ENCODE results near the gene IL6ST. TPM values are rescaled to one million over a fixed set of nuclear protein-coding genes. Genes with fewer than 3 reads are reported as not detected.
"Not testable (repeated sequence)": the region's sequence is repeated elsewhere in the genome, so short reads cannot be mapped to it uniquely, and the experiment has no call there.

IL6ST gene
- total RNA-seq, 2 donors from 2014 or later: 52.7 to 55.4 TPM

DNA sequence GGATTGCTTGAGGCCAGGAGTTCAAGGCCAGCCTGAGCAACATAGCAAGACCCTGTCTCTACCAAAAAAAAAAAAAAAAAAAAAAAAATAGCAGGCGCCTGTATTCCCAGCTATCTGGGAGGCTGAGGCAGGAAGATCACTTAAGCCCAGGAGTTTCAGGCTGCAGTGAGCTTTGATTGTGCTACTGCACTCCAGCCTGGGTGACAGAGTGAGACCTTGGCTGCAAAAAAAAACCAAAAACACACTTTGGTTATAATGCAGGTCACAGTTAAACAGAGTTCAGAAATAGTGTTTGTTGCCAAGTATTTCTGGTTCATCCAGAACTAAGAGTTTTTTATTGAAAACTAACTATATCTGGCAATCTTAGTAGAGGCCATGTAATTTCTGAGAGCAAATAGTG is 24.1 kb upstream of the IL6ST start:
- DNase-seq (ENCODE audit: low spot score) (no peak), ATAC-seq (no peak)
- no peaks in the 10 kb centered on the region for H3K36me3 Mint-ChIP-seq
- H3K27ac Mint-ChIP-seq: no peak overlapping the region
- H3K4me3 Mint-ChIP-seq: no peak overlapping the region
- H3K4me1 Mint-ChIP-seq (ENCODE audit: low read depth in 2 of 2): peaks cover 0 to 6% of the 10 kb centered on the region in 2 donors
- H3K27me3 Mint-ChIP-seq: no peaks in the 10 kb centered on the region
- H3K9me3 Mint-ChIP-seq: peaks cover 4% of the 10 kb centered on the region

DNA sequence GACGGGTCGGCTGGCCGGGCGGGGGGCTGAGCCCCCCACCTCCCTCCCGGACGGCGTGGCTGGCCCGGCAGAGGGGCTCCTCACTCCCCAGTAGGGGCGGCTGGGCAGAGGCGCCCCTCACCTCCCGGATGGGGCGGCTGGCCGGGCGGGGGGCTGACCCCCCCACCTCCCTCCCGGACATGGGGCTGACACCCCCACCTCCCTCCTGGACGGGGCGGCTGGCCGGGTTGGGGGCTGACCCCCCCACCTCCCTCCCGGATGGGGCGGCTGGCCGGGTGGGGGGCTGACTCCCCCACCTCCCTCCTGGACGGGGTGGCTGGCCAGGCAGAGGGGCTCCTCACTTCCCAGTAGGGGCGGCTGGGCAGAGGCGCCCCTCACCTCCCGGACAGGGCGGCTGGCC is 19.9 kb upstream of the IL6ST start:
- not testable (repeated sequence) for H3K4me3 Mint-ChIP-seq; H3K36me3 Mint-ChIP-seq; DNase-seq (ENCODE audit: low spot score); H3K9me3 Mint-ChIP-seq; H3K27me3 Mint-ChIP-seq; ATAC-seq; H3K27ac Mint-ChIP-seq
- H3K4me1 Mint-ChIP-seq (ENCODE audit: low read depth in 2 of 2): peaks cover 13 to 21% of the 10 kb centered on the region in 2 donors

- peaks cover 13 to 15% of the 10 kb centered on the region in 2 donors for H3K4me1 Mint-ChIP-seq (ENCODE audit: low read depth in 2 of 2)
- H3K9me3 Mint-ChIP-seq, ATAC-seq: not testable (repeated sequence)
These were observed 19.2 kb upstream of the IL6ST start for GRCh38 chr5:56013939-56014338.

DNA sequence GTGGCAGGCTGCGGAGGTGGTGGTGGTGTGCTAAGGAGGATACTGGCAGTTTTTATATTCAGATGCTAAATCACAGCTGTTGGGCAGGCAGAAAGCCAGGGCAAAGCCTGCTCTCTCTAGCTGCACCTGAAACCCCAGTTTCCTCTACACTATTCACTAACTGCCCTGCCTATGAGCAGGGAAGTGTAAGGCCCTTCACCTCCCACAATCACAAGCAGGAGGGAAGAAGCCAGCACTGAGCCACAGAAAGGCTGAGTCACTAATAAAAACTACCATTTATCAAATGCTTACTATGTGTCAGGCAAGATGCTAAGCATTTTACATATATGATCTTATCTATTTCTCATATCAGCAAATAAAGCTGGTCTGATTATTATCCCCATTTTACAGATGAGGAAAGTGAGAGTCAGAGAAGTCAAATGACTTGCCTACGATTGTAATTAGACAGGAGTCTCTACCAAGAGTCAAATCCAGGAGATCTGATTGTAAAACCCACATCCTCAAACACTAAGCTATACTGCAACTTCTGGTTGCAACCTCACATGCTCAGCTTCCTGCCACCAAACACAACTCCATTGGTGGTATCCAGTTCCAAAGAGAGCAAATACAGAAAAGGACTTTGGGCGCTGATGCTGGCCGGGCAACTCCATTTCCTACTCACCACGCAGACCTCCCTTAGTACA is 17.7 kb upstream of the IL6ST start:
- Mint-ChIP-seq H3K27me3 (no peaks in the 10 kb centered on the region), H3K27ac (peak overlapping the region in 1 of 2 donors; percentile 32), H3K4me1 (ENCODE audit: low read depth in 2 of 2) (peaks cover 13 to 15% of the 10 kb centered on the region in 2 donors), H3K4me3 (peak overlapping the region; percentile 45), H3K9me3 (peaks cover 4% of the 10 kb centered on the region), H3K36me3 (no peaks in the 10 kb centered on the region)
- ATAC-seq (peak; percentile 61 to 87), DNase-seq (ENCODE audit: low spot score) (no peak)

More at GRCh38 chr5:56013939-56014338, 19.2 kb upstream of the IL6ST start:
- H3K36me3 Mint-ChIP-seq; H3K27me3 Mint-ChIP-seq; H3K27ac Mint-ChIP-seq; DNase-seq (ENCODE audit: low spot score); H3K4me3 Mint-ChIP-seq: not testable (repeated sequence)

DNA sequence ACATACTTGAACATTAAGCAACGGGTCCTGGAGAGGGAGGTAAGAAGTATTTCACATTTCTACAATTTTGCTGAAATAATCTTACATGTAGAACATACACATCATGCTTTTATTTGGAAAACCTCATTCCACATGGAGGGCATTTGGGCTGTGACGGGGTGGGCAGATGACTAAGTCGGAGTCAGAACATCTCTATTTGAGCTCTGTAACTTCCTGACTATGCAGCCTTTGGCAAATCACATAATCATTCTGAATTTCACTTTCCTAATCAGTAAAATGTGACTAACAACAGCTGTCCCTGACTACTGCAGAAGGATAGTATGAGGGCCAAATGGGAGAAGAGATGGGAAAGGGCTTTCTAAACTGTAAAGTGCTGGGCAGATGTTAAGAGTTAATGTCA is 17.1 kb upstream of the IL6ST start:
- Mint-ChIP-seq H3K4me3 (peak overlapping the region; percentile 45), H3K36me3 (no peaks in the 10 kb centered on the region)
- ATAC-seq: peak; percentile 63 to 69

DNA sequence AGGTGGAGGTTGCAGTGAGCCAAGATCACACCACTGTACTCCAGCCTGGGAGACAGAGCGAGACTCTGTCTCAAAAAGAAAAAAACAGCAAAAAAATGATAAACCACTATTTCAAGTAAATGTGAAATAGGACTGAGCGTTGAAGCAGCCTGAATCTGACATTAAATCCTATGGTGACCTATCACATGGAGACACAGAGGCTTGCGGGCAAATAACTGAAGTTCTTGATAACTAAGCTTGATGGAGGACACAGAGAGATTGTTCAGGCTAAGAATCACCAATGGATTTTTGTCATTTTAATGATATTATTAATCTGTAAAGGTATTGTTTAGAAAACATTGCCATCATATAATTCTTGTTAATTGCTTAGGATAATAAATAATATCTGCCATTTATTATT is 15.7 kb upstream of the IL6ST start:
- H3K9me3 Mint-ChIP-seq: no peaks in the 10 kb centered on the region
- H3K4me1 Mint-ChIP-seq (ENCODE audit: low read depth in 2 of 2): peaks cover 15 to 19% of the 10 kb centered on the region in 2 donors
- no peak overlapping the region for H3K27ac Mint-ChIP-seq
- no peaks in the 10 kb centered on the region for H3K36me3 Mint-ChIP-seq
- ATAC-seq (no peak), DNase-seq (ENCODE audit: low spot score) (no peak)
- no peak overlapping the region for H3K4me3 Mint-ChIP-seq
- peaks cover 0 to 7% of the 10 kb centered on the region in 2 donors for H3K27me3 Mint-ChIP-seq

More for the DNA sequence above, 17.1 kb upstream of the IL6ST start:
- Mint-ChIP-seq H3K9me3 (peaks cover 4% of the 10 kb centered on the region), H3K27ac (peak overlapping the region in 1 of 2 donors; percentile 32), H3K27me3 (no peaks in the 10 kb centered on the region), H3K4me1 (ENCODE audit: low read depth in 2 of 2) (peaks cover 13 to 15% of the 10 kb centered on the region in 2 donors)
- no peak for DNase-seq (ENCODE audit: low spot score)

DNA sequence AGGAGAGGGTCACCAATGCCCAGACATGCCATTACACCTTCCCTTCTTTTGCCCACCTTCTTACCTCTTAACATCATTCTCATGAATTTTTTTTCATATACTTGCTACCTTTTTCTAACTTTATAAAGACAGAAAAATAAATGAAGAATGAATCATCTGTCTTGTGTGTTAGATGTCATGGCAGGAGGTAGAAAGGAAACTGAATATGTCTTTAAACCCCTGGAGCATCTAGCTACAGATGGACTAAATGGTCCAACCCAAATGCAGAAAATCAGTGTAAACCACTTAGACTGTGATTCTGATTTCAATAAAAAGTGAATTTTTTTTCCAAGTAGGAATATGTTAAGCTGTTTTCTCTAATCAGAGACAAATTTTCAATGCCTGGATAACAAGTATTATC is 11.8 kb upstream of the IL6ST start:
- H3K4me3 Mint-ChIP-seq: no peak overlapping the region
- H3K9me3 Mint-ChIP-seq: no peaks in the 10 kb centered on the region
- peaks cover 1 to 7% of the 10 kb centered on the region in 2 donors for H3K4me1 Mint-ChIP-seq (ENCODE audit: low read depth in 2 of 2)

DNA sequence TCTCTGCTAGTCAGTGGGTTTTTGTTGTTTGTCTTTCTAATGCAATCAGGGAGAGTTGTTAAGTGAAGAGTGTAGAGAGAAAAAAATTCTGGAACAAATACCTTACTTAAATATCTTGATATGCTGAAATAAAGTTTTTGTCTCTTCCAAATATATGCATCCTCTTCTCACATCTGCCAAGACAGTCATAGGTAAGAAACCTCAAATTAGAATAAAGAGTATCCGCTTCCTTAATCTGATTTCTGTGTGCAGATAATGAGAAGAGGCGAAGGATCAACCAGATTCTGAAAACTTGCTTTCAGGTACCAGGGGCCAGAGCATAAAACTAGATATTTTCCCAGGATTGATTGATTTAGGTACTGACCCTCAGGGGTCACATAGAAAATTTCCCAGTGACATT is 11.3 kb upstream of the IL6ST start:
- Mint-ChIP-seq H3K27me3 (peaks cover 7 to 13% of the 10 kb centered on the region in 2 donors), H3K9me3 (no peaks in the 10 kb centered on the region), H3K4me1 (ENCODE audit: low read depth in 2 of 2) (peaks cover 0 to 7% of the 10 kb centered on the region in 2 donors), H3K27ac (no peak overlapping the region), H3K36me3 (no peaks in the 10 kb centered on the region), H3K4me3 (no peak overlapping the region)
- ATAC-seq (no peak), DNase-seq (ENCODE audit: low spot score) (no peak)

More for the DNA sequence above, 11.8 kb upstream of the IL6ST start:
- Mint-ChIP-seq H3K27me3 (peaks cover 7 to 13% of the 10 kb centered on the region in 2 donors), H3K36me3 (no peaks in the 10 kb centered on the region), H3K27ac (no peak overlapping the region)
- DNase-seq (ENCODE audit: low spot score) (no peak), ATAC-seq (no peak)

DNA sequence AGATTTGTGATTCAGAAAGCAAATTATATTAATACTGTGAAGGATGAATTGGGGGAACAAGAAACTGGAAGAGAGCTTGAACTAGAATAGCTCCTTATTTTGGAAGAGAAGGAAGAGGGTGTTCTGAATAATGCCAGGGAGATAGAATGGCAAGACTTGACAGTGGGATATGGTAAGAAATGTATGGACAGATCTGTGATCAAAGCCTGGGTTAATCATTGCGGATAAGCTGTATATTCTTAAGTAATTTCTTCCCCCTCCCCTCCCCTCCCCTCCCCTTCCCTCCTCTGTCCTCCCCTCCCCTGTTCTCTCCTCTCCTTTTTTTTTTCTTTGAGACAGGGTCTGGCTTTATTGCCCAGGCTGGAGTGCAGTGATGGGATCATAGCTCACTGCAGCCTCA is 10.1 kb upstream of the IL6ST start:
- ATAC-seq: no peak
- Mint-ChIP-seq H3K27me3 (peaks cover 7 to 13% of the 10 kb centered on the region in 2 donors), H3K4me3 (no peak overlapping the region), H3K4me1 (ENCODE audit: low read depth in 2 of 2) (peaks cover 0 to 7% of the 10 kb centered on the region in 2 donors), H3K27ac (no peak overlapping the region), H3K36me3 (no peaks in the 10 kb centered on the region), H3K9me3 (no peaks in the 10 kb centered on the region)
- no peak for DNase-seq (ENCODE audit: low spot score)

DNA sequence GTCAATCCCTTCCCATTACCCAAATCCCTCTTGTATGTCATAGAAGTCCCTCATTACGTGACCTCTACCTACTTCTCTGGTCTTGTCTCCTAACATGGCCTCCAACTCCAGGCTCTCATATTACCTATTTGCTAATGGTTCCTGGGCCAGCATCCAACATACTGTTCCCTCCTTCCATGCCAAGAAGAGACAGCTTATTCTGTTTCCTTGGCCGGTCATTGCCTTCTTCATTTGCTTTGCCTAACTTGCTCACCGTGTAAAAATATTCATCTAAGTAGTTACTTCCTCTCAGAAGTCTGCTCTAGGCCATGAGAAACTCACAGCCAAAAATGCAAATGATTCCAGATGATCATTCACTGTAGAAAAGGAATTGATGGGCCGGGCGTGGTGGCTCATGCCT is 8.9 kb upstream of the IL6ST start:
- DNase-seq (ENCODE audit: low spot score): no peak
- peaks cover 0 to 7% of the 10 kb centered on the region in 2 donors for H3K4me1 Mint-ChIP-seq (ENCODE audit: low read depth in 2 of 2)
- H3K27me3 Mint-ChIP-seq: peaks cover 7 to 13% of the 10 kb centered on the region in 2 donors
- no peaks in the 10 kb centered on the region for H3K36me3 Mint-ChIP-seq
- H3K4me3 Mint-ChIP-seq: no peak overlapping the region
- H3K27ac Mint-ChIP-seq: no peak overlapping the region
- ATAC-seq: no peak
- H3K9me3 Mint-ChIP-seq: no peaks in the 10 kb centered on the region

- Mint-ChIP-seq H3K36me3 (no peaks in the 10 kb centered on the region), H3K4me3 (no peak overlapping the region), H3K9me3 (no peaks in the 10 kb centered on the region), H3K27me3 (peaks cover 10 to 13% of the 10 kb centered on the region in 2 donors), H3K4me1 (ENCODE audit: low read depth in 2 of 2) (peaks cover under 1 to 7% of the 10 kb centered on the region in 2 donors), H3K27ac (no peak overlapping the region)
- no peak for ATAC-seq
- no peak for DNase-seq (ENCODE audit: low spot score)
These were observed 8.4 kb upstream of the IL6ST start for GRCh38 chr5:56003179-56003578.

GRCh38 chr5:56002303-56002702 is 7.5 kb upstream of the IL6ST start:
- H3K4me3 Mint-ChIP-seq: no peak overlapping the region
- no peaks in the 10 kb centered on the region for H3K36me3 Mint-ChIP-seq
- H3K4me1 Mint-ChIP-seq (ENCODE audit: low read depth in 2 of 2): peaks cover 8 to 11% of the 10 kb centered on the region in 2 donors
- H3K27ac Mint-ChIP-seq: no peak overlapping the region
- H3K9me3 Mint-ChIP-seq: no peaks in the 10 kb centered on the region
- peaks cover 13 to 17% of the 10 kb centered on the region in 2 donors for H3K27me3 Mint-ChIP-seq
- no peak for ATAC-seq
- no peak for DNase-seq (ENCODE audit: low spot score)

GRCh38 chr5:56000221-56000620 is 5.5 kb upstream of the IL6ST start:
- not testable (repeated sequence) for ATAC-seq; H3K27ac Mint-ChIP-seq; H3K4me3 Mint-ChIP-seq; DNase-seq (ENCODE audit: low spot score); H3K9me3 Mint-ChIP-seq; H3K36me3 Mint-ChIP-seq
- H3K27me3 Mint-ChIP-seq: peaks cover 6 to 17% of the 10 kb centered on the region in 2 donors
- peaks cover 12 to 20% of the 10 kb centered on the region in 2 donors for H3K4me1 Mint-ChIP-seq (ENCODE audit: low read depth in 2 of 2)

DNA sequence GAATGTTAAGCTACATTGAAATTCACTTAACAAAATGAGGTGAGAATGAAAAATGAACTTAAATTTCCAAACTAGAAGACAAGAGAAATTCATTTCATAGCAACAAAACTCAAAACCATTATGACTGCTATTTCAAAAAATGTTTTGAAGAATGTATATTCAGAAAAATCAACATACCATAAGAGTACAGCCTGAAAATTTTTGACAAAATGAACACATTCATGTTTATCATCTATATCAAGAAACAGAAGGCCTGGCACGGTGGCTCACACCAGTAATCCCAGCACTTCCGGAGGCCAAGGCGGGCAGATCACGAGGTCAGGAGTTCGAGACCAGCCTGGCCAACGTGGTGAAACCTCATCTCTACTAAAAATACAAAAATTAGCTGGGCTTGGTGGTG is 4.2 kb upstream of the IL6ST start:
- Mint-ChIP-seq H3K27ac (no peak overlapping the region), H3K9me3 (no peaks in the 10 kb centered on the region), H3K36me3 (peaks cover 4% of the 10 kb centered on the region), H3K27me3 (peaks cover 0 to 10% of the 10 kb centered on the region in 2 donors), H3K4me3 (no peak overlapping the region), H3K4me1 (ENCODE audit: low read depth in 2 of 2) (peaks cover 12 to 20% of the 10 kb centered on the region in 2 donors)
- no peak for ATAC-seq
- DNase-seq (ENCODE audit: low spot score): no peak

Data from natural killer cell treated with Interleukin-12 subunit alpha and Interleukin-12 subunit beta and Interleukin-15 and Interleukin-18, amount 100 ng/mL, for 72 hours (primary cell).